ENCODE results near the gene TUBGCP2.

The TUBGCP2 gene

GRCh38 chr10:133308421-133309099 lies at the start of gene TUBGCP2, which contains the start of gene ZNF511:
TUBGCP2 (minus strand) TSS chr10:133308872; CDS start chr10:133302941, 5,931 bp downstream.
ZNF511 (plus strand) TSS chr10:133308914; CDS start chr10:133308944, 30 bp downstream.
- no peak for DNase-seq

- DNase-seq = peak; percentile 87
These were observed 48.9 kb upstream of the TUBGCP2 start, which contains the start of gene FUOM for GRCh38 chr10:133357285-133358161. FUOM (minus strand) TSS chr10:133358019; CDS start chr10:133358007, 12 bp downstream.

GRCh38 chr10:133356549-133357284 lies 48.0 kb upstream of the TUBGCP2 start:
- DNase-seq = no peak

- DNase-seq = no peak
These were observed 47.3 kb upstream of the TUBGCP2 start for GRCh38 chr10:133355991-133356390.

DNA sequence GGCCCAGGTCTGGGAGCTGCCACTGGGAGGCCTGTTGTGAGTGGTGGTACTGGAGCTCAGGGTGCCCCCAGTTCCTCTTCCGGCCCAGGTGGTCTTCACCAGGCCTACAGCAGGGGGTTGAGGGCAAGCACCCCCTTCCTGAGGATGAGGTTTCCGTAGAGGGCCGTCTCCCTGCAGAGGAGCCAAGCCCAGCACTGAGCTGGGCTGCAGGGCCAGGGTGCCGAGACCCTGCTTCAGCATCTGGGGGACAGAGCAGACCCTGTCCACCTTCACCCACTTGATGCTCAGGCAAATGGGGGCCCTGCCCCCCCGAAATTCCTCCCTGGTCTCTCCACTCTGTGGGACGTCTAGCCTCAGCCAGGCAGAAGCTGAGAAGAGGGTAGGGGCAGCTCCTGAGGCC lies 46.6 kb upstream of the TUBGCP2 start:
- no peak for DNase-seq

DNA sequence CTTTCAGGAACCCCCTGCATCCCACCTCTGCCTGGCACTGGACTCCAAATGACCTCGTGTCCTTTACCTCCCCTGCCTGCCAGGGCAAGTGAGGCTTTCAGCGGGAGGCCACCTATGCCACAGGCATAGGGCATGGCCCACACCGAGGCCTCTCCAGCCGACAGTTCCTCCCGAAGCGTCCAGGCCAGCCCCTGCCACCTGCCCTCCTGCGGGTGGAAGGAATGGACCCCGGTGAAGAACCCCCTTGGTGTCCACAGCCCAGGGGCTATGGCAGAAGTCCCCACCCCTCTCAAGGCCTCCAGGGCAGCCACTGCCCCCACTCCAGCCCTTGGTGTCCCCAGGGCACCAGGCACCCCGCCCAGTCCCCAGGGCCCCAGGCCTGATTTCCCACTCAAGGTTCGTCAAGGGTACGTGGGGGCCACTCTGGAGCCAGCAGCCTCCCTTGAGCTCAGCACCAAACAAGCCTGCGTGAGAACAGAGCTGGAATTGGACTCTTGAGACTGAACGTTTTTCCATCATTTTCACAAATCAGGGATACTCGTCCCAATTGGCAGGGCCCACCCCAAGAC lies 46.1 kb upstream of the TUBGCP2 start:
- no peak for DNase-seq

DNA sequence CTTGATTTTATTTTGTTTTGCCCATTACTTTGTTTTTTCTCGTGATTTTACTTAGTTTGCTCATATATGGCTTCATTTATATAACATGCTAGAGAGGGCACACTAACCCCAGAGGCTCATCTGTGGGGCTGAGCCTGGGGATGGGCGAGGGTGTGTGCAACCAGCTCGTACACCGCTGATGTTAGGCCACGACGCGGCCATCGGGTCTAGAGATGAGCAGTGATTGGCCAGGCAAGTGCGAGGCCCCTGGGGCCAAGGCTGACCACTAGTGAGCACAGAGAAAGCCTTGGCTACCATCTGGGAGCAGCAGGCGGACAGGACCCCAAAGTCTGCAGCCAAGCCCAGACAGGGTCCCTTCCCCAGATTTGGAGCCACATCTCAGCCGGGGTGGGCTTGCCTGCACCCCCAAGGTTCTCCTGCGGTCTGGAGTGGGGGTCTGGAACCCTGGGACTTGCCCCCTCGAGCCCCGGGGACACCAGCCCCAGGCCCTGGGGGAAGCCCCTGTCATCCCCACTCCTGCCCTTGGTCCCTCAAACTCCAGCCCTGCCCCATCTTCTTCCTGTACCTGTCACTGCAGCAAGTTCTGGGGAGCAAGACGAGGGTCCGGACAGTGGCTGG lies 45.4 kb upstream of the TUBGCP2 start:
- DNase-seq = no peak

GRCh38 chr10:133353202-133353959 lies 44.7 kb upstream of the TUBGCP2 start:
- no peak for DNase-seq

GRCh38 chr10:133351408-133352318 lies 43.0 kb upstream of the TUBGCP2 start:
- no peak for DNase-seq

DNA sequence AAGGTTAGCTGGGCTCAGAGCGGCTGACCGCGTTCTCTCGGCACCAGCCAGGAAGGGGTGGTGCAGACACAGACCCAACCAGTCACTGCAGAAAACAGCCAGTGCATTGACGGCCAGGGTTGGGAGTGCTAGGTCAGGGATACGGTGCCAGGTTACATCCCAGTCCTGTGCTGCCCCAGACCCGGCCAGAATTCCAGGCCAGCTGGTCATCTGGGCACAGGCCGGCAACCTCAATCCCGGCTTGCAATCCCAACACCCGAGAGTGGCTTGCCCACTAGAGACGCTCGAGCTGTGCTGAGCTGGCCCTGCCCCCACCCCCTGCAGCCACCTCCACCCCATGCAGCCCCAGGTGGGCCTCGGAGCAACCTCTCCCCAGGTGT lies 42.3 kb upstream of the TUBGCP2 start:
- no peak for DNase-seq

- no peak for DNase-seq
These were observed 41.7 kb upstream of the TUBGCP2 start for GRCh38 chr10:133350283-133350949.

DNA sequence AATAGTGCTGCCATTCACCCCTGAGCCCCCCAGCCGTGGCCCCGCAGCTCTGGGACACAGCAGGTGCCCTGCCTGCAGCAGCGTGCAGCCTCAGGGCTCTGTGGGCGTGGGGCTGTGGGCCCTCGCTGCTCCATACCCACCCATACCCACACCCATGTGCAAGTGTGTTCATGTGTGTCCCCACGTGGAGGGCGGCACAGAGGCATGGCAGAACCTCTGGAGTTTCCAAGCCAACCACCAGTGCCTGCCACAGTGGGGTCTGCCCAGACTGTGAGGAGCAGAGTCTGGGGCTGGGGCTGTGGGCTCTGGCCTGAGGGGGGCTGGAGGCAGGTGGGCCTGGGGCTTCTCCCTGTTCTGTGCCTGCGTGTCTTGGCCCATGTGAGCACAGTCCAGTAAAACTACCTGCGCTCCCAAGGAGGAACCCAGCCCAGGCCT lies 40.9 kb upstream of the TUBGCP2 start:
- DNase-seq = no peak

- no peak for DNase-seq
These were observed 40.5 kb upstream of the TUBGCP2 start for GRCh38 chr10:133349160-133349568.

DNA sequence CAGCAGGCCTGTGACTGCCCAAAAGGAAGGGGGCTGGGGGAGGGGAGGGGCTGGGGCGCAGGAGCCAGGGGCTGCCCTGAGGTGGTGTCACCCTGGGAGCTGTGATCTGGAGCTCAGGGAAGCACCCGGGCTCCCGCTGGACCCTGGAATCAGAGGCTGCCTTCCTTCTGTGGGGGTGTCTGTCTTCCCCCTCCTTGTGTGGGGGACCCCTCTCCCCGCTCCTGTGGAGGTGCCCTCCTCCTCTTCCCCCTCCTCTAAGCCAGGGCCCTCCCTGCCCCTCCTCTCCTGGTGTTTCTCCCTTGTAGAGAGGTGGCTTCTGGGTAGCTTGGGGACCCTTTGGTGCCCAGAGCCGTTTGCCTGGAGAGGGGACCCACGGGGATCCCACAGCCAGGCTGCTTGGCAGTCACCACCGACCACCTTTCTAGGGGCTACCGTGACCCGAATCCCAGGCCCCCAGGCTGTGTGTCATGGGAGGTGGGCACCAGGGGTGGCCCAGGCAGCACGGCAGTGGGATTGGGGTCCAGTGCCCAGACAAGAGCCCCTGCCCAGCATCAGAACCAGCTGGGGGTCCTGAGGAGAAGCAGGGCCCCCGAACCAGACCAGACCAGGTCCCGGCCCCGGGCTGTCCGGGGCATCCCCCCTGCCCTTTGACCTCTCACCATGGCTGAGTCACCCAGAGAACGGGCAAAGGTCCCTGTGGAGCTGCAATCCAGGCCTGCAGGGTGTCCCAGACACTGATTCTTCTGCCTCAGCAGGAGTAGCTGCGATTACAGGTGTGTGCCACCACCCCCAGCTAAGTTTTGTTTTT lies 39.2 kb upstream of the TUBGCP2 start:
- no peak for DNase-seq

DNA sequence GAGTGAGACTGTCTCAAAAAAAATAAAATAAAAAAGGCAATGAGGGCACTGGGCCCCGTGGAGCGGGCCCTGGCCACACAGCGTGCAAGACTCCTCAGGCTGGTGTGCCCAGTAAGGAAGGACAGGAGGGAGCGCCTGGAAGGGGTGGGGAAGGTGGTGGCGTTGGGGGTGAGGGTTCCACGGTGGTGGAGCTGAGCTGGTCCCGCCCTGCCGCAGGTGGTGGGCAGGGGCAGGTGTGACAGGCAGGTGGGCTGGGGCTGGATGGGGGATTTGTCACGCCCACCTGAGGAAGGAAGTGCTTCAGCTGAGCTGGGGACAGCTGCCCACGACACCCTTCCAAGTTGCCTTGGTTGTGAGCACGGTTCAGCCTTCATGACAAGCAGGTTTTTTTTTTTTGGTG lies 37.7 kb upstream of the TUBGCP2 start:
- no peak for DNase-seq

- no peak for DNase-seq
These were observed 35.6 kb upstream of the TUBGCP2 start for GRCh38 chr10:133344236-133344635.

DNA sequence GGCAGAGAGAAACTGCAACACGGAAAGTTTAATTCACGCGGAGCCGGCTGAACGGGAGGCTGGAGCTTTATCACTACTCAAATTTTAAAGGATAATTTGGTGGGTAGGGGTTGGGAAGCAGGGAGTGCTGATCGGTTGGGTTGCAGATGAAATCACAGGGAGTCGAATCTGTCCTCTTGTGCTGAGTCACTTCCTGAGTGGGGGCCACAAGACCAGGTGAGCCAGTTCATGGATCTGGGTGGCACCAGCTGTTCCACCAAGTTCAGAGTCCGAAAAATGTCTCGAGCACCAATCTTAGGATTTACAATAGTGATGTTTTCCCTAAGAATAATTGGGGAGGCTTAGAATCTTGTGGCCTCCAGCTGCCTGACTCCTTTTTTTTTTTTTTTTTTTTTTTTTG lies 34.9 kb upstream of the TUBGCP2 start:
- DNase-seq = no peak

- DNase-seq = no peak
These were observed 34.3 kb upstream of the TUBGCP2 start for GRCh38 chr10:133342942-133343341.

GRCh38 chr10:133341983-133342382 lies 33.3 kb upstream of the TUBGCP2 start:
- DNase-seq = no peak
